Measurements from ENCODE around the gene METTL25B. TPM values are rescaled to one million over a fixed set of nuclear protein-coding genes. Genes with fewer than 3 reads are reported as not detected.
A peak's percentile ranks its signal among the peaks of the same experiment; 100 is the strongest.

Gene METTL25B
- total and polyA plus RNA-seq, 2 of the 13 experiments (the other 11 are each of a cell fraction or from before 2014, with no cell fraction given): 11.9 to 24.0 TPM

DNA sequence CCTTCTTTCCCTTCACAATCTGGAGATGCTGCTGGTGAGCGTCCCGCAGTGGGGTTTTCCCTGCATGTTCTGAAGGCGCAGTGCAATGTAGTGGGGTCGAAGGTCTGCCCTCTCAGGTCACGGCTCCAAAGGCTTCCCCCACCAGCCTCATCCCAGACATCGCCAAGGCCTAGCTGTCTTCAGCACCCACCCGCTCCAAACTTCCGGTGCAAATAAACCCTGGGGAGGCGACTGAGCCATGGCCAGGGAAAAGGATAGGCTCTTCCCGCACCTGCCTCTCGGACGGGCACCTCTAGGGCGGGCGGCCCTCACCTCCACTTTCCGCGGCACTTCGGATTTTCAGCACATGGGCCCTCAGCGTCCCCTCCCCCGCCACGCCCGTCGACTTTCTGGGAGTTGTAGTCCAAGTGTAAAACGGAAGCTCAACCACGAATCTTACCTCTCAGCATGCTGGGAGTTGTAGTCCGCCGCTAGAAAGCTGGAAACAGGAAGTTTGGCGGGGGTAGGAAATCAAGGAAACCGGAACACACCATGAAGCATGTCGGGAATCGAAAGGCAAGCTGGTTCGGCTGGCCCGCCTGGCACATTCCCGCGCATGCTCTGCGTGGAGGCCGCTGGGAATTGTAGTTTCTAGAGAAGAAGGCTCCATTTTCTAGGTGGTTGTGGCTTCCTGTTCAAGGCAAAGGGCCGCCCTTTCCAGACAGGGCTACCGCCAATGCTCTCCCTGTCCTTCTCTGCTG lies 12.6 kb downstream of the METTL25B start, which contains the start of gene MRPL24 (continued):
- 0 out of 2 replicates have a peak, but pooled peaks have one; percentile 61 for TF ChIP-seq SIX4 (CRISPR knock-in tag; IDR thresholded peaks at IDR 0.05)
- TF ChIP-seq, protein P1, sequence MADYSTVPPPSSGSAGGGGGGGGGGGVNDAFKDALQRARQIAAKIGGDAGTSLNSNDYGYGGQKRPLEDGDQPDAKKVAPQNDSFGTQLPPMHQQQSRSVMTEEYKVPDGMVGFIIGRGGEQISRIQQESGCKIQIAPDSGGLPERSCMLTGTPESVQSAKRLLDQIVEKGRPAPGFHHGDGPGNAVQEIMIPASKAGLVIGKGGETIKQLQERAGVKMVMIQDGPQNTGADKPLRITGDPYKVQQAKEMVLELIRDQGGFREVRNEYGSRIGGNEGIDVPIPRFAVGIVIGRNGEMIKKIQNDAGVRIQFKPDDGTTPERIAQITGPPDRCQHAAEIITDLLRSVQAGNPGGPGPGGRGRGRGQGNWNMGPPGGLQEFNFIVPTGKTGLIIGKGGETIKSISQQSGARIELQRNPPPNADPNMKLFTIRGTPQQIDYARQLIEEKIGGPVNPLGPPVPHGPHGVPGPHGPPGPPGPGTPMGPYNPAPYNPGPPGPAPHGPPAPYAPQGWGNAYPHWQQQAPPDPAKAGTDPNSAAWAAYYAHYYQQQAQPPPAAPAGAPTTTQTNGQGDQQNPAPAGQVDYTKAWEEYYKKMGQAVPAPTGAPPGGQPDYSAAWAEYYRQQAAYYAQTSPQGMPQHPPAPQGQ (CRISPR knock-in tag; IDR thresholded peaks at IDR 0.05; ENCODE audit: borderline replicate concordance): peak; percentile 82; the same call in 1 of the 2 replicates
- TF ChIP-seq, protein P2, sequence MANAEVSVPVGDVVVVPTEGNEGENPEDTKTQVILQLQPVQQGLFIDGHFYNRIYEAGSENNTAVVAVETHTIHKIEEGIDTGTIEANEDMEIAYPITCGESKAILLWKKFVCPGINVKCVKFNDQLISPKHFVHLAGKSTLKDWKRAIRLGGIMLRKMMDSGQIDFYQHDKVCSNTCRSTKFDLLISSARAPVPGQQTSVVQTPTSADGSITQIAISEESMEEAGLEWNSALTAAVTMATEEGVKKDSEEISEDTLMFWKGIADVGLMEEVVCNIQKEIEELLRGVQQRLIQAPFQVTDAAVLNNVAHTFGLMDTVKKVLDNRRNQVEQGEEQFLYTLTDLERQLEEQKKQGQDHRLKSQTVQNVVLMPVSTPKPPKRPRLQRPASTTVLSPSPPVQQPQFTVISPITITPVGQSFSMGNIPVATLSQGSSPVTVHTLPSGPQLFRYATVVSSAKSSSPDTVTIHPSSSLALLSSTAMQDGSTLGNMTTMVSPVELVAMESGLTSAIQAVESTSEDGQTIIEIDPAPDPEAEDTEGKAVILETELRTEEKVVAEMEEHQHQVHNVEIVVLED (CRISPR knock-in tag; IDR thresholded peaks at IDR 0.05; ENCODE audit: borderline replicate concordance): peak; percentile 96
- no peak for TF ChIP-seq HMG20A (CRISPR knock-in tag; IDR thresholded peaks at IDR 0.05; ENCODE audit: borderline replicate concordance)
- 0 out of 2 replicates have a peak, but pooled peaks have one; percentile 33 for TF ChIP-seq MAF1 (CRISPR knock-in tag; IDR thresholded peaks at IDR 0.05; ENCODE audit: borderline replicate concordance)
- no peak for TF ChIP-seq ZFP82 (CRISPR knock-in tag; IDR thresholded peaks at IDR 0.05; ENCODE audit: borderline replicate concordance)
- TF ChIP-seq ZBTB20 (CRISPR knock-in tag; IDR thresholded peaks at IDR 0.05; ENCODE audit: borderline replicate concordance, low read depth): 0 out of 2 replicates have a peak, but pooled peaks have one; percentile 46
- no peak for TF ChIP-seq ZNF3 (CRISPR knock-in tag; IDR thresholded peaks at IDR 0.05)
- TF ChIP-seq ZSCAN30 (CRISPR knock-in tag; IDR thresholded peaks at IDR 0.05): 0 out of 2 replicates have a peak, but pooled peaks have one; percentile 45
- TF ChIP-seq CREB1 (IDR thresholded peaks at IDR 0.05): peak; percentile 76
- TF ChIP-seq CREB1 (CRISPR knock-in tag; IDR thresholded peaks at IDR 0.05): peak; percentile 96
- TF ChIP-seq ZNF761 (CRISPR knock-in tag; conservative IDR thresholded peaks at IDR 0.05): peak; percentile 48; the same call in 1 of the 2 replicates
- no peak for TF ChIP-seq ZNF260 (CRISPR knock-in tag; IDR thresholded peaks at IDR 0.05; ENCODE audit: borderline replicate concordance, low read depth)
- TF ChIP-seq DNMT3B (CRISPR knock-in tag; conservative IDR thresholded peaks at IDR 0.05): no peak
- no peak for TF ChIP-seq ATF7 (IDR thresholded peaks at IDR 0.05)
- TF ChIP-seq ATF7 (CRISPR knock-in tag; IDR thresholded peaks at IDR 0.05): no peak; the same call in 1 of the 2 replicates
- TF ChIP-seq, protein P3, sequence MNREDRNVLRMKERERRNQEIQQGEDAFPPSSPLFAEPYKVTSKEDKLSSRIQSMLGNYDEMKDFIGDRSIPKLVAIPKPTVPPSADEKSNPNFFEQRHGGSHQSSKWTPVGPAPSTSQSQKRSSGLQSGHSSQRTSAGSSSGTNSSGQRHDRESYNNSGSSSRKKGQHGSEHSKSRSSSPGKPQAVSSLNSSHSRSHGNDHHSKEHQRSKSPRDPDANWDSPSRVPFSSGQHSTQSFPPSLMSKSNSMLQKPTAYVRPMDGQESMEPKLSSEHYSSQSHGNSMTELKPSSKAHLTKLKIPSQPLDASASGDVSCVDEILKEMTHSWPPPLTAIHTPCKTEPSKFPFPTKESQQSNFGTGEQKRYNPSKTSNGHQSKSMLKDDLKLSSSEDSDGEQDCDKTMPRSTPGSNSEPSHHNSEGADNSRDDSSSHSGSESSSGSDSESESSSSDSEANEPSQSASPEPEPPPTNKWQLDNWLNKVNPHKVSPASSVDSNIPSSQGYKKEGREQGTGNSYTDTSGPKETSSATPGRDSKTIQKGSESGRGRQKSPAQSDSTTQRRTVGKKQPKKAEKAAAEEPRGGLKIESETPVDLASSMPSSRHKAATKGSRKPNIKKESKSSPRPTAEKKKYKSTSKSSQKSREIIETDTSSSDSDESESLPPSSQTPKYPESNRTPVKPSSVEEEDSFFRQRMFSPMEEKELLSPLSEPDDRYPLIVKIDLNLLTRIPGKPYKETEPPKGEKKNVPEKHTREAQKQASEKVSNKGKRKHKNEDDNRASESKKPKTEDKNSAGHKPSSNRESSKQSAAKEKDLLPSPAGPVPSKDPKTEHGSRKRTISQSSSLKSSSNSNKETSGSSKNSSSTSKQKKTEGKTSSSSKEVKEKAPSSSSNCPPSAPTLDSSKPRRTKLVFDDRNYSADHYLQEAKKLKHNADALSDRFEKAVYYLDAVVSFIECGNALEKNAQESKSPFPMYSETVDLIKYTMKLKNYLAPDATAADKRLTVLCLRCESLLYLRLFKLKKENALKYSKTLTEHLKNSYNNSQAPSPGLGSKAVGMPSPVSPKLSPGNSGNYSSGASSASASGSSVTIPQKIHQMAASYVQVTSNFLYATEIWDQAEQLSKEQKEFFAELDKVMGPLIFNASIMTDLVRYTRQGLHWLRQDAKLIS (CRISPR knock-in tag; IDR thresholded peaks at IDR 0.05): 0 out of 2 replicates have a peak, but pooled peaks have one; percentile 60
- TF ChIP-seq ZSCAN31 (CRISPR knock-in tag; IDR thresholded peaks at IDR 0.05; ENCODE audit: low read depth): 0 out of 2 replicates have a peak, but pooled peaks have one; percentile 54
- peak; percentile 56 for TF ChIP-seq ESRRA (CRISPR knock-in tag; IDR thresholded peaks at IDR 0.05; ENCODE audit: low read depth)
- TF ChIP-seq, protein P4, sequence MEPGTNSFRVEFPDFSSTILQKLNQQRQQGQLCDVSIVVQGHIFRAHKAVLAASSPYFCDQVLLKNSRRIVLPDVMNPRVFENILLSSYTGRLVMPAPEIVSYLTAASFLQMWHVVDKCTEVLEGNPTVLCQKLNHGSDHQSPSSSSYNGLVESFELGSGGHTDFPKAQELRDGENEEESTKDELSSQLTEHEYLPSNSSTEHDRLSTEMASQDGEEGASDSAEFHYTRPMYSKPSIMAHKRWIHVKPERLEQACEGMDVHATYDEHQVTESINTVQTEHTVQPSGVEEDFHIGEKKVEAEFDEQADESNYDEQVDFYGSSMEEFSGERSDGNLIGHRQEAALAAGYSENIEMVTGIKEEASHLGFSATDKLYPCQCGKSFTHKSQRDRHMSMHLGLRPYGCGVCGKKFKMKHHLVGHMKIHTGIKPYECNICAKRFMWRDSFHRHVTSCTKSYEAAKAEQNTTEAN (CRISPR knock-in tag; conservative IDR thresholded peaks at IDR 0.05): no peak
- no peak for TF ChIP-seq ZNF326 (CRISPR knock-in tag; IDR thresholded peaks at IDR 0.05; ENCODE audit: borderline replicate concordance)

Data from HepG2 (cell line).